ENCODE measurements around the gene PTPN13.
A peak's percentile ranks its signal among the peaks of the same experiment; 100 is the strongest.

PTPN13 gene

GRCh38 chr4:86557526-86557925 lies 36.6 kb upstream of the PTPN13 start:
- TF ChIP-seq, protein P1, sequence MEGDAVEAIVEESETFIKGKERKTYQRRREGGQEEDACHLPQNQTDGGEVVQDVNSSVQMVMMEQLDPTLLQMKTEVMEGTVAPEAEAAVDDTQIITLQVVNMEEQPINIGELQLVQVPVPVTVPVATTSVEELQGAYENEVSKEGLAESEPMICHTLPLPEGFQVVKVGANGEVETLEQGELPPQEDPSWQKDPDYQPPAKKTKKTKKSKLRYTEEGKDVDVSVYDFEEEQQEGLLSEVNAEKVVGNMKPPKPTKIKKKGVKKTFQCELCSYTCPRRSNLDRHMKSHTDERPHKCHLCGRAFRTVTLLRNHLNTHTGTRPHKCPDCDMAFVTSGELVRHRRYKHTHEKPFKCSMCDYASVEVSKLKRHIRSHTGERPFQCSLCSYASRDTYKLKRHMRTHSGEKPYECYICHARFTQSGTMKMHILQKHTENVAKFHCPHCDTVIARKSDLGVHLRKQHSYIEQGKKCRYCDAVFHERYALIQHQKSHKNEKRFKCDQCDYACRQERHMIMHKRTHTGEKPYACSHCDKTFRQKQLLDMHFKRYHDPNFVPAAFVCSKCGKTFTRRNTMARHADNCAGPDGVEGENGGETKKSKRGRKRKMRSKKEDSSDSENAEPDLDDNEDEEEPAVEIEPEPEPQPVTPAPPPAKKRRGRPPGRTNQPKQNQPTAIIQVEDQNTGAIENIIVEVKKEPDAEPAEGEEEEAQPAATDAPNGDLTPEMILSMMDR (IDR thresholded peaks at IDR 0.05; ENCODE audit: extremely low read depth, insufficient read depth, missing control alignments), result no peak
- peak; percentile 22 for DNase-seq (ENCODE audit: low spot score)
- in situ Hi-C loops (cut with MboI; ENCODE audit: low pct_unique_long_range_greater_than_20kb, low sequenced_read_pairs, unreplicated experiment), result no loop called here

- in situ Hi-C loops (cut with MboI; ENCODE audit: low pct_unique_long_range_greater_than_20kb, low sequenced_read_pairs, unreplicated experiment), result no loop called here
- no peak for DNase-seq (ENCODE audit: low spot score)
- TF ChIP-seq, protein P1 (IDR thresholded peaks at IDR 0.05; ENCODE audit: extremely low read depth, insufficient read depth, missing control alignments), result no peak
Observed at GRCh38 chr4:86558258-86558657, 35.9 kb upstream of the PTPN13 start.

- in situ Hi-C loops (cut with MboI; ENCODE audit: low pct_unique_long_range_greater_than_20kb, low sequenced_read_pairs, unreplicated experiment), result no loop called here
- TF ChIP-seq, protein P1 (IDR thresholded peaks at IDR 0.05; ENCODE audit: extremely low read depth, insufficient read depth, missing control alignments), result no peak
- DNase-seq (ENCODE audit: low spot score), result no peak
Observed at GRCh38 chr4:86558797-86559196, 35.3 kb upstream of the PTPN13 start.

- in situ Hi-C loops (cut with MboI; ENCODE audit: low pct_unique_long_range_greater_than_20kb, low sequenced_read_pairs, unreplicated experiment), result no loop called here
- TF ChIP-seq, protein P1 (IDR thresholded peaks at IDR 0.05; ENCODE audit: extremely low read depth, insufficient read depth, missing control alignments), result no peak
- no peak for DNase-seq (ENCODE audit: low spot score)
Observed at GRCh38 chr4:86560447-86560846, 33.7 kb upstream of the PTPN13 start.

DNA sequence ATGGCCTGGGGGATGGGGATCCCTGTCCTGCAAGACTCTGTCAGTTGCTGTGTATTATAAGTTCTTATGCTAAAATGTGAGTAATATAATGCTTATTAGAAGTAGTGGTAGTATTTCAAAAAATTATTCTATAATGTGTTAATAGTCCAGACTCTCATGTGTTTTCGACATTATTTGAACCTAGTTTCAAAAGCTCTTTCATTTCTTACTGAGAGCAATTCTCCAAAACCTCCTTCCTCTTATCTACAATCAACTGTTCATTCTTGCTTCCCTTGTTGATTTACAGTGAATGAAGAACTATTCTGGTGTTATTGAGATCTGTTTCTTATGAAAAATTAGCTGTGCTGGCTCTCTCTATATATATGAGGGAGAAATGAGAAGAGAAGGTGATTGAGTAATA lies 32.9 kb upstream of the PTPN13 start:
- in situ Hi-C loops (cut with MboI; ENCODE audit: low pct_unique_long_range_greater_than_20kb, low sequenced_read_pairs, unreplicated experiment), result no loop called here
- no peak for DNase-seq (ENCODE audit: low spot score)
- TF ChIP-seq, protein P1 (IDR thresholded peaks at IDR 0.05; ENCODE audit: extremely low read depth, insufficient read depth, missing control alignments), result no peak

DNA sequence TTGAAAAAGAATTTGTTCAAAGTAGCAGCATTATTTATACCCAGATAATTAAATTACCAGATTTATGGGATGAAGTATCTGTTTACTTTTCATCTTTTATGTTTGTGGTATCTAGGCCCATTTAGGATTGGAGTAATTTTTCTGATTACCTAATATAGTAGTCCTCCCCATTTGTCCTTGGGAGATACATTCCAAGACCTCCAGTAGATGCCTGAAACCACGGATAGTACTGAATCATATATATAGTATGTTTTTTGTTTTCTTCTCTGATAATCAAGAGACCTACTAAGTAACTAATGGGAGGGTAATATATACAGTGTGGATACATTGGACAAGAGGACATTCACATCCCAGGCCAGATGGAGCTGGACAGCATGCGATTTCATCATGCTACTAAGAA lies 30.7 kb upstream of the PTPN13 start:
- DNase-seq (ENCODE audit: low spot score), result no peak
- in situ Hi-C loops (cut with MboI; ENCODE audit: low pct_unique_long_range_greater_than_20kb, low sequenced_read_pairs, unreplicated experiment), result no loop called here
- TF ChIP-seq, protein P1 (IDR thresholded peaks at IDR 0.05; ENCODE audit: extremely low read depth, insufficient read depth, missing control alignments), result no peak

- DNase-seq (ENCODE audit: low spot score), result peak; percentile 25
- TF ChIP-seq, protein P1 (IDR thresholded peaks at IDR 0.05; ENCODE audit: extremely low read depth, insufficient read depth, missing control alignments), result peak; percentile 19
- in situ Hi-C loops (cut with MboI; ENCODE audit: low pct_unique_long_range_greater_than_20kb, low sequenced_read_pairs, unreplicated experiment), result no loop called here
Observed at GRCh38 chr4:86564795-86565194, 29.3 kb upstream of the PTPN13 start.
